ENCODE results near the gene SPINT1.

Gene SPINT1

GRCh38 chr15:40894681-40895448 is 51.0 kb downstream of the SPINT1 start:
- peak; percentile 86 for DNase-seq

- no peak for DNase-seq
These were observed 55.8 kb downstream of the SPINT1 start for GRCh38 chr15:40899536-40900207.

- no peak for DNase-seq
These were observed 56.6 kb downstream of the SPINT1 start for GRCh38 chr15:40900256-40901052.

DNA sequence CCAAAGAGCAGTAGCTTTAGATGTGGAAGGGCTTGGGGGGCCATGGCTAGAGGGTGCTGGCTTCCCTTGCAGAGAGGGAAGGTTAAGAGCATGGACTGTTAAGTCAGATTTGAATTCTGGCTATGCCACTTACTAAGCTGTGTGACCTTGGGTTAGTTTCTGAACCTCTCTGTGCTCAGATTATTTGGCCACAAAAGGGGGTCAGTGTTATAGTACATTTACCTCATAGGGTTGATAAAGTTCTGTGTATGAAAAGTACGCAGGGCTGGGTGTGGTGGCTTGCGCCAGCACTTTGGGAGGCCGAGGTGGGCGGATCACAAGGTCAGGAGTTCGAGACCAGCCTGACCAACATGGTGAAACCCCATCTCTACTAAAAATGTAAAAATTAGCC is 57.2 kb downstream of the SPINT1 start:
- no peak for DNase-seq

DNA sequence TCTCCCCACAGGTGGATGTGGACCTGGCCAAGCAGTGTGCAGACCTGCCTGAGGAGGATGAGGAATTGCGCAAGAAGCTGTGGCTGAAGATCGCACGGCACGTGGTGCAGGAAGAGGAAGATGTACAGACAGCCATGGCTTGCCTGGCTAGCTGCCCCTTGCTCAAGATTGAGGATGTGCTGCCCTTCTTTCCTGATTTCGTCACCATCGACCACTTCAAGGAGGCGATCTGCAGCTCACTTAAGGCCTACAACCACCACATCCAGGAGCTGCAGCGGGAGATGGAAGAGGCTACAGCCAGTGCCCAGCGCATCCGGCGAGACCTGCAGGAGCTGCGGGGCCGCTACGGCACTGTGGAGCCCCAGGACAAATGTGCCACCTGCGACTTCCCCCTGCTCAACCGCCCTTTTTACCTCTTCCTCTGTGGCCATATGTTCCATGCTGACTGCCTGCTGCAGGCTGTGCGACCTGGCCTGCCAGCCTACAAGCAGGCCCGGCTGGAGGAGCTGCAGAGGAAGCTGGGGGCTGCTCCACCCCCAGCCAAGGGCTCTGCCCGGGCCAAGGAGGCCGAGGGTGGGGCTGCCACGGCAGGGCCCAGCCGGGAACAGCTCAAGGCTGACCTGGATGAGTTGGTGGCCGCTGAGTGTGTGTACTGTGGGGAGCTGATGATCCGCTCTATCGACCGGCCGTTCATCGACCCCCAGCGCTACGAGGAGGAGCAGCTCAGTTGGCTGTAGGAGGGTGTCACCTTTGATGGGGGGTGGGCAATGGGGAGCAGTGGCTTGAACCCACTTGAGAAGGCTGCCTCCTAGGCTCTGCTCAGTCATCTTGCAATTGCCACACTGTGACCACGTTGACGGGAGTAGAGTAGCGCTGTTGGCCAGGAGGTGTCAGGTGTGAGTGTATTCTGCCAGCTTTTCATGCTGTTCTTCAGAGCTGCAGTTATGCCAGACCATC is 59.0 kb downstream of the SPINT1 start:
- no peak for DNase-seq

DNA sequence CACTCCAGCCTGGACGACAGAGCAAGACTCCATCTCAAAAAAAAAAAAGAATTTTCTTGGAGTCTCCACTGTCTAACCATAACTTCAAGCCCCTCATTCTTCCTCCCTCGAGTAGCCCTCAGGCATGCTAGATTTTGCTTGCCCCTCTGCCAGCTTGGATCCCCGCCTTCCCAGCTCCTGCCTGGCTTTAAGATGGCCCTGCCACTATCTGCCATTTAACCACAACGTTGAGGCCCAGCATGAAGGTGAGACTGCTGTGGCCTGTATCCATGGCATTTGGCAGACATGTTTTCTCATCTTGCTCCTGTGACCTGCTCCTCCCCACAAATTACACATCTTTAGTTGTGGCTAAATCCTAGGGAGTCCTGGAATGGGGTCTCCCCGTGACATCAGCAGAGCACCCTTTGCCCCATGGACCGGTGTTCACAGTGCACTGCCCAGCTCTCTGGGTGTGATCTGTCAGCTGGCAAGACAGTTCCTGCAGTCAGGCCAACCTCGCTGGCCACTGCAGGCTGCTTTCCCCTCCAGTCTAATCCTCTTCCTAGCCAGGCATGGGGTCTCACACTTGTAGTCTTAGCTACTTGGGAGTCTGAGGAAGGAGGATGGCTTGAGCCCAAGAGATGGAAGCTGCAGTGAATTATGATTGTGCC is 60.8 kb downstream of the SPINT1 start:
- no peak for DNase-seq

DNA sequence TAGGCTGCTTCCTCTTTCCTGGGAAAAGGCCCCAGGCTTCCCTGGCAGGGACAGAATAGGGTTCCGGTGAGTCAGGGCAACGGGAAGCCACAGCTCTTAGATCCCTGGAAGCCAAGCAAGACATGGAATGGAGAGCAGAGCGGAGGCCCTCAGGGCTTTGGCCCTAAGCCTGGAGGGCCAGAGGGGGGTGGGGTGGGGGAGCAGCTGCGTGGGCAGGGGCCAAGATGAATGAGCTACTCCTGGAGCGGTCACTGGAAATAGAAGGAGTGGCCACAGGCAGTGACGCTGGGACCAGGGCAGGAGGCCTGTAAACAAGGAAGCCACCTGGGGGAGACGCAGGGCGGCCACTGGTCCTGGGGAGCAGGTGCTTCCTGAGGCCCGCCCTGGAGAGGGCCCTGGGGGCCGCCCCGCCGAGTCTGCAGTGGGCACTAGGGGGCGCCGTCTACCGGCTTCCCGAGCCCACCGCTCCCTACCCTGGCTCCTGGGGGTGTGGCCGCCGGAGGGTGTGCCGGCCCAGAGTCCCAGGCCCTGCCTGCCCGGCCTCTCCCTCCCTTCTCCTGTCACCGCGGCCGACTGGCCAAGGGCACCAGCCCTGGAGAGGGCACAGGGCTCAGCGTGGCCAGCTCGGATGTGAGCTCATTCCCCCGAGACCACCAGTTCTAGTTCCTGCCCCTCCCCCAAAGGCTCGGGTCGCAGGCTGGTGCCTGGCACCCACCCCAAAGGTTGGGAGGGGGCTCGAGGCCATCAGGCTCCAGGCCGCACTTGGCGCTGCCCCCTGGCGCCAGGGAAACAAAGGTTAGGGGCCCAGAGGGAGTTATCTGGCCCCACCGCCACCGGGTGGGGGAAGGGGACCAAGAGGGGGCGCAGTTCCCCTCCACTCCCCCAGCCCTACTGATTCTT is 62.5 kb downstream of the SPINT1 start:
- peak; percentile 92 for DNase-seq

- DNase-seq = peak; percentile 83
These were observed 63.3 kb downstream of the SPINT1 start for GRCh38 chr15:40906991-40907802.

All from activated effector memory CD4-positive, alpha-beta T cell treated with anti-CD3 and anti-CD28 coated beads, Interleukin-2, amount 50 U/mL, for 16 hours (primary cell).